Kidney epithelial cell (primary cell): ENCODE results near the gene CAPN10. TPM values are rescaled to one million over a fixed set of nuclear protein-coding genes. Genes with fewer than 3 reads are reported as not detected.

Source experiments
- DNase-seq: peaks from one replicate; pipeline ENCODE4 v3.0.0-alpha.2; 2010; ENCODE audit warnings: low read depth
- H3K27me3 ChIP-seq: 2 replicates; pipeline ENCODE4 v1.6.0; 2011; ENCODE audit warnings: low read length; ENCODE audit not compliant: control insufficient read depth, insufficient read depth
- H3K36me3 ChIP-seq: 2 replicates; pipeline ENCODE4 v1.5.1; 2011; ENCODE audit warnings: low read length; ENCODE audit not compliant: control insufficient read depth, insufficient read depth
- H3K4me3 ChIP-seq: 2 replicates; pipeline ENCODE4 v1.5.1; 2011; ENCODE audit warnings: low read depth, mild to moderate bottlenecking, control low read depth, low read length
- CTCF ChIP-seq: IDR thresholded peaks from 2 replicates; pipeline ENCODE4 v1.5.1; 2011; ENCODE audit warnings: mild to moderate bottlenecking, moderate library complexity, low read length, control low read depth, inconsistent platforms; ENCODE audit not compliant: insufficient read depth, poor library complexity, severe bottlenecking
- total RNA-seq: library from RNA; depleted of rRNA; stranded (reverse); fragments of >200 nt; gene quantifications from 2 replicates; pipeline ENCODE4 v1.2.3, GENCODE V29; 2015

Gene CAPN10
- total RNA-seq, 1 donor from 2014 or later, result 31.5 TPM

GRCh38 chr2:240577281-240578109, 9.0 kb upstream of the CAPN10 start:
- no peaks in the 10 kb centered on the region for H3K36me3 ChIP-seq
- H3K27me3 ChIP-seq, result no peaks in the 10 kb centered on the region
- no peak for DNase-seq
- TF ChIP-seq CTCF, result no peak
- no peak overlapping the region for H3K4me3 ChIP-seq

GRCh38 chr2:240578110-240578450, 8.5 kb upstream of the CAPN10 start:
- DNase-seq, result no peak
- no peaks in the 10 kb centered on the region for H3K36me3 ChIP-seq
- H3K4me3 ChIP-seq, result no peak overlapping the region
- TF ChIP-seq CTCF, result no peak
- H3K27me3 ChIP-seq, result no peaks in the 10 kb centered on the region

- DNase-seq, result no peak
- H3K4me3 ChIP-seq, result no peak overlapping the region
- TF ChIP-seq CTCF, result no peak
- no peaks in the 10 kb centered on the region for H3K36me3 ChIP-seq
- no peaks in the 10 kb centered on the region for H3K27me3 ChIP-seq
Measured at GRCh38 chr2:240578488-240578887, 8.0 kb upstream of the CAPN10 start.

GRCh38 chr2:240579071-240579762, 7.3 kb upstream of the CAPN10 start:
- DNase-seq, result no peak
- Histone ChIP-seq H3K27me3 (no peaks in the 10 kb centered on the region), H3K36me3 (no peaks in the 10 kb centered on the region), H3K4me3 (no peak overlapping the region)
- no peak for TF ChIP-seq CTCF

GRCh38 chr2:240579771-240580614, 6.5 kb upstream of the CAPN10 start:
- H3K4me3 ChIP-seq, result no peak overlapping the region

More at GRCh38 chr2:240579771-240580614, 6.5 kb upstream of the CAPN10 start:
- H3K36me3 ChIP-seq, result no peaks in the 10 kb centered on the region
- no peak for TF ChIP-seq CTCF
- no peak for DNase-seq
- H3K27me3 ChIP-seq, result no peaks in the 10 kb centered on the region
